Measurements from ENCODE around the gene MYADML2.
"Not testable (repeated sequence)": the region's sequence is repeated elsewhere in the genome, so short reads cannot be mapped to it uniquely, and the experiment has no call there.

MYADML2 gene

DNA sequence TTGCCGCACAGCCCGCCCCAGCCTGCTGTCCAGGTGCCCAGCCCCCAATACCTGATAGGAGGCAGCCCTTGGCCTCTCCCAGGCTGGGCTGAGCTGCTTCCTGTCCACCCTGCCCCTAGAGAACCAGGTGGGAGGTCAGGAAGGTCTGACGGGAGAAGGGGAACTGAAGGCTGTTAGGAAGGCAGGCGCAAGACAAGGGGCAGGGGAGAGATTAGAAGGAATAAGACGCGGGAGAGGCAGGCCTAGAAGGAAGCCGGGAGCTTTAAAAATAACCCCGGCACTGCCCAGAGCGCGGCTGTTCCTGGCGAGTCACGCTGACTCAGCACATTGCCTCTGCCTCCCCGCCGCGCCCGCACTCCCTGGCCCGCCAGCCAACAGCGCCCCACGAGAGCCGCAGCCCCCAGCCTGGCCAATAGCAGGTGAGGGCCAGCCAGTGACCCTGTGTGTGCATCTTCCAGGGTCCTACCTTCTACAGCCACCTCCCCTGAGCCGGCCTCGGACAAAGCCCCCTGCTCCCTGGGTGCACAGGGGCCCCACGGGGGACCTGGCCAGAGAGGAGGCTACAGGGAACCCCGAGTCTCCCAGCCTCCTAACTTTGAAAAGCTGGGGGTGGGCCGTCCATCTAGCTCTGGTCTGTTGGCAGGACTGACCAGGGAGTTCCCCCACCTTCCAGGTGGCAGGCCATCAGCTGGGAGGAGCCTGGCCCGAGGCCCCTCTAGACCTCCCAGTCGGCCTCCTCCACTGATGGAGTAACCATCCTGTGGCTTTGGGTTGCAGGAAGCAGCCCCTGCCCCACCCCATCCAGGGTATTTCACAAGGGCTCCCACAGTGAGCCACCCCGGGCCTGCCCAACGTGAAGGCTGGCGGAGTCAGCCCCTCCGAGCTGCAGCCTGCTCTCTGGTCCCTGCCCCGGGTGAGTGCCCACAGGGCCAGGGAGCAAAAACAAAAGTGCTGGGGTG, 23.5 kb downstream of the MYADML2 start:
- DNase-seq = peak; percentile 56

DNA sequence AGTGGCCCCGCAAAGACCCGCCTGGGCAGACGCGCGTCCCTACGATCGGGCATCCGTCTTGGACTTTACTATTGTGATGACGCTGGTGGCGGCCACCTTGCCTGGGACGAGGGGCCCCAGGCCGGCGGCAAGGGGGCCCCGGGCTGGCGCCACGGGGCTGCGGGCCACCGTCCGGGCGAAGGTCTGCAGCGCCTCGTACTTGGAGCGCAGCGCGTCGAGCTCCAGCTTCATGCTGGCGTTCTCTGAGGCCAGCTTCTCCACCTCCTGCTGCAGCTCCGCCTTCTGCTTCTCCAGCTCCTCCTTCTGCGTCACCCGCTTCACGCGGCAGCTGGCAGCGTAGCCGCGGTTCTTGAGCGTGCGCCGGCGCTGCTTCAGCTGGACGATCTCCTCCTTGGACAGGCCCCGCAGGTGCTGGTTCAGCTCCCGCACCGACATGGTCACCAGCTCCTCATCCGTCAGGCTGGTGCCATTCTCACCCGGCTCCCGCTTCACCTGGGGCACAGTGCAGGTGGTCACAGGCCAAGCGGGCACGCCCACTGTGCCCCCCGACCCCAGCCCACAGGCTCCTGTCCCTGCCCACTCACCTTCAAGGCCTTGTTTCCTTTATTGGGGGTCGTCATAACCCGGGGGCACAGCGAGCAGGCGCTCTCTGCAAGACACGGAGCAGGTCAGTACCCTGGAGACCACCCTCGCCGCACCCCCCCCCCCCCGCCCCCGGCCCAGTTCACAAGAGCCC, 24.3 kb downstream of the MYADML2 start:
- DNase-seq = no peak

DNA sequence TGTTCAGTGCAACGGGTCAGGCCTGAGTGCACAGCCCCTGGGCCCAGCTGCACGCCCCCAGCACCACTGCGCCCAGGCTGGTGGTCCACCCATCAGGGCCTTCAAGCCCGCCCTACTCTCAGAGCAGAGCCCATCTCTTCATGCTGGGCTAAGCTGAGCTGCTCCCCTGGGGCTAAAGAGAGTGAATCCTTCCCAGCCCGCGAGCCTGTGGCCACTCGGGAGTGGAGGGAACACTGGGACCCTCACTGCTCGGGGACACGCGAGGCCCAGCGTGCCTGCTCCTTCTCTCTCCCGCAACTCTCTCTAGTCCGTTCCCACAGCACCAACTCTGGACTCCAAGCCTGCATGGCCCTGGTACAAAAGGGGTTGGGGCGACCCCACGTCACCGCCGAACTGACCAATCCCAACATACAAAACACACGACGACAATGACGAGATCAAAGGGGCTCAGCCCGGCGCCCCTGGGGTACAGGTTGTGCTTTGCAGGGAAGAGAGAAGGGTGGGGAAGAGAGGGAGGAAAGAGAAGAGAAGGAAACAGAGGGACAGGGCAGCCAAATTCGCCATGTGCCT, 25.0 kb downstream of the MYADML2 start:
- no peak for DNase-seq

DNA sequence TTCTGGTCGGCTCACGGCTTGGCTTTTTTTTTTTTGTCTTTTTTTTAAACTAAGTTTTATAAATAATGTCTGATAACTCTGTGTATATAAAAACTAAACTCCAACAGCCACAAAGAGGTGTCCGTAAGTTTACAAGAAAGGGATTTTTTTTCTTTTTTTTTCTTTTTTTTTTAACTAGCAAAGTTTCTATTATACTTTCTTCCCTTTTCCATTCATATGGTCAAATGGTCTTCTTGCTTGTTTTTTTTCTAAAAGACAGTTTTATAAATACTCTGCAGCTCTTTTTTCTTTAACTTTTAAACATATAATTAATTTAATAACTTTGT, 25.5 kb downstream of the MYADML2 start:
- no peak for DNase-seq

DNA sequence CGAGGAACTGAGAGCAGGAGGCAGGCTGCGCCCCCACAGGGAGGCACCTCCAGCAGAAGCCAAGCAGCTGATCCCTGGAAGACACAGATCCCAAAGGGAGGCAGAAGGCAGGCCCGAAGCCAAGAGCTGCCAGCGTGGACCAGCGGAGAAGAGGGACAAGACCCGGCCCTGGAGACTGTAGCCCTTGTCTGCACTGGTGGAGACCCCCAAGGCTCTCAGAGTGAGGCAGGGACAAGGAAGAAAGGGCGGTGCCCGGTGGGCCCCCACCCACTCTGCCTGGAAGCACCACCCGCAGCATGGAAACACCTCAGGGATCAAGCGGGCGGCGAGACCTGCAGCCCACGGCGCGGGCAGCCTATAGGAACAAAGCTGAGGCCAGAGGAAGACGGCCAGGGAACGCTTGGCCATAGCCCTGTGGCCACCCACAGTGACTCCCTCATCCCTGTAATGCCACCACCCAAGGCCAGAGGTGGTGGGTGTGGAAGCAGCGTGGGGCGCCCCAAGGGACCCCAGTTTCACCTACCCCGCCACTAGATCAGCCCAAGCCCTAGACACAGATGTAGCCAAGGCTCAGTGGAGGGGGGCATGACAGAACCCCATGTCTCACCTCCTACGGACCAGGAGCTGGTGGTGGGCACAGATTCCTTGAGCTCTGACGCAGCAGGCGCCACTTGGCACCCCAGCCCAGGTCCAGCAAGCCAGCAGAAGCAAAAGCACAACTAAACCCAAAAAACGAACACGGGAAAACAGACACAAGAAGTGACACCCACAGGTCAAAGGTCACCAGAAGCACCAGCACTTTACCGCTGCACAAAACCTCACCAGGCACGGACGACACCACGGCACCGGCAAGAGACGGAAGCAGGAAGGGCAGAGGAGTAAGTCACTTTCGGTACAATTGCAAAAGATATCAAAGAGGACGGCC, 26.2 kb downstream of the MYADML2 start:
- no peak for DNase-seq

DNA sequence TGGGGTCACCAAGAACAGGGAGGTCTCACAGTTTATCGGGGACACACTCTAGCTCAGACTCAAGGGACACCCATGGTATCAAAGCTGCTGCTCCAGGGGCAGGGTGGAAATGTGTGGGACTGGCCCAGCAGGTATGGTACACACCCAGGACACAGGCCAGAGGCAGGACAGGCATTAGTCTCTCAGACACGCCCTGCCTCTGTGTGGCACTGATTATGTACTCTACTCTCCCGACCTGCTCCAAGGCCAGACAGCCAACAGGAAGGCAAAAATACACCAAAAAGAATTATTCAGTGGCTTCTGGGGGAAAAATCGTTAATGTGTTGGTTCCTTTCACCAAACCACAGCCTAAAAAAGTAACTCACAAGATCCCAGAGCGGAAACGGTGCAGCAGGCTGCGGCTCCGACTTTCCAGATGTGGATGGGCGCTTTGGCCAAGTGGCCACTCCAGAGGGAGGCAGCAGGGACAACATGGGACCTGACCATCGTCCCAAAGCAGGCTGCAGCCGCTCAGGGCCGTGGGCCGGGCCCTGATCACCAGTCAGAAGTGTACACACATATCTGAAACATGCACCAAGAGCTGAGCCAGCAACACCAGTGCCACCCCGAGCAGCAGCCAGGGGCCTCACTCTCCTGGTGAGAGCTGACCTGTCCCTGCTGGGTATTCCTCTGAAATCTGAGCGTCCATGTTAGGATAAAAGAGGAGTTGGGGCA, 28.0 kb downstream of the MYADML2 start:
- no peak for DNase-seq

DNA sequence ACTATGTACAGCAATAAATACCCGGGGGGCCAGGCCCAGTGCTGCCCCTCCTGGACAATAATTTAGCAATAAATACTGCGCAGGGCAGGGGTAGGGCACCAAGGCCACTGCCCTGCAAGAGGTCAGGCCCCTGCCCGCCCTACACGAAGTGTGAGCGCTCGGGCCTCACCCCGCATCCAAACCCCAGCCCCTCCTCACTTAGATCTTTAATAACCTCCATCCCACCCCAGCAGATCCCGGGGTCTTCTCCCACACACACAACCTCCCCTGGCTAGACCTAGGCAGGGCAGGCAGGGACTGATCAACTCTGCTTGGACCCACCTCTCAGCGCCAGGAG, 28.7 kb downstream of the MYADML2 start:
- DNase-seq = not testable (repeated sequence)

DNA sequence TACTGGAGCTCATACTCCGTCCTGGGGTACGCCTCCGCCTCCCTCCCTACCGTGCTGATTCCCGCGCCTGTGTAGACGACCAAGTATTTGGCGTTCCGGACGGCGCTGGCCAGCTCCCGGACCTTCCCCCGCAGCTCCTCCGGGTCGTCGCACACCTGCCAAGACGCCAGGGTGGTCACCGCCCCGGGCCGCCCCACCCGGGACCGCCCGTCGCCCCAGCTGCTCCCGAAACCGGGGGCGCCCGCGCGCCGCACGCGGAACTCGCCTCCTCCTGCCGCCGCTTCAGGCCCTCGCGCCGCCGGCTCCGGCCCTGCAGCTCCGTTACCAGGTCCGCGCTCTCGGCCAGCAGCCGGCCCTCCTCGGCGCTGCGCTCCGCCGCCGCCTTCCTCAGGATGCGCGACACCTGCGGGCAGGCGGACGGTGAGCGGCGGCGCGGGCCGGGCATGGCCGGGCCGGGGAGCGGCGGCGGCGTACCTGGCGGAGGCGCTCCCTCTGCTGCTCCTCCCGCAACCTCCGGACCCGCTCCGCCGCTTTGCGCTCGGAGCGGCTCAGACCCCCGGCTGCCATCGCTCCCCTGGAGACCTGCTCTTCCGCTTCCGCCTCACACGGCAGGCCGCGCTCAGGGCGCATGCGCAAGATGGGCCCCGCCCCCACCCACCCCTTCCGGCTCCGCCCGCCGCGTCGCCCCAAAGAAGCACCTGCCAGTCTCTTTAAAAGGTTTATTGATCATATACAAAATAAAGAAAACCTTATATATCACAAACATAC, 29.3 kb downstream of the MYADML2 start, which contains the start of gene SIRT7:
TSS of gene SIRT7 (minus strand) at position 612 of the 768 bp plus-strand sequence. CDS start at position 567, 45 bp downstream.
- DNase-seq = peak; percentile 55

DNA sequence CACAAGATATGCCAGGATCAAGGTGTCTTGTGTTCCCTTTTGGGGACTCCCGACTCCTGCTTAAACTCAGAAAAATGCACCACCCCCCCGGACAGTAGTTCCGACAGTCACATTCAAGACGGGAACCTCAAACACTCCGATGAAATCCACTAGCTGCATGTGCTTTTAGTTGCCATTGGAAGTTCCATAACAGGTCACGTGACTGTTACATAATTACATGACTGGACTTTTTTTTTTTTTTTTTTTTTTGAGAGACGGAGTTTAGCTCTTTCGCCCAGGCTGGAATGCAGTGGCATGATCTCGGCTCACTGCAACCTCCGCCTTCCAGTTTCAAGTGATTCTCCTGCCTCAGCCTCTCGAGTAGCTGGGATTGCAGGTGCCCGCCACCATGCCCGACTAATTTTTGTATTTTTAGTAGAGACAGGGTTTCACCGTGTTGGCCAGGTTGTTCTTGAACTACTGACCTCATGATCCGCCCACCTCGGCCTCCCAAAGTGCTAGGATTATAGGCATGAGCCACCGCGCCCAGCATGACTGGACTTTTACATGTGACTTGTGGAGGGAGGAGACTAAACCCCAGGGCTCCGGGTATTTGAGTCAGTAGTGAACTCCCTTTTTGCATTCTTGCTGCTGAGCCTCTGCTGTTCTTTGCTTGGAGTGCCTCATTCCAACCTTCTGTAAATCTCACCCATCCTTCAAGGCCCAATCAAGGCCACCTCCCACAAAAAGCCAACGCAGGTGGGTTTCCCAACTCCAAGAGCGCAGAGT, 30.6 kb downstream of the MYADML2 start:
- peak; percentile 4 for DNase-seq

DNA sequence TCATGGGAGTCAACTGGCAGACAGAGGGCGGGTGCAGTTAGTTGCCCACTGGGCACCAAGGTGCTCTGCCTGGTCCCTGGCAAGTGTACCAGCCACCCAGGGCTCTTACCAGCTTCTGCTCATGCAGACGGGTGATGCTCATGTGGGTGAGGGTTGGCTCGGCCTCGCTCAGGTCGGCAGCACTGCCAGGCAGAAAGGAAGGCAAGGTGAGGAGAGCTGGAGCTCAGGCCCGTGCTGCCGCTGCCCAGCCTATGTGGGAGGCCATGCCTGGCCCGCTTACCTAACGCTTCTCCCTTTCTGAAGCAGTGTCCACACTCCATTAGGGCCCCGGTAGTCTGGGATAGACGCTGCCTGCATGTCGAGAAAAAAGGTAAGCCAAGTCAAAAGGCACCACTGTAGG, 31.7 kb downstream of the MYADML2 start:
- DNase-seq = no peak

DNA sequence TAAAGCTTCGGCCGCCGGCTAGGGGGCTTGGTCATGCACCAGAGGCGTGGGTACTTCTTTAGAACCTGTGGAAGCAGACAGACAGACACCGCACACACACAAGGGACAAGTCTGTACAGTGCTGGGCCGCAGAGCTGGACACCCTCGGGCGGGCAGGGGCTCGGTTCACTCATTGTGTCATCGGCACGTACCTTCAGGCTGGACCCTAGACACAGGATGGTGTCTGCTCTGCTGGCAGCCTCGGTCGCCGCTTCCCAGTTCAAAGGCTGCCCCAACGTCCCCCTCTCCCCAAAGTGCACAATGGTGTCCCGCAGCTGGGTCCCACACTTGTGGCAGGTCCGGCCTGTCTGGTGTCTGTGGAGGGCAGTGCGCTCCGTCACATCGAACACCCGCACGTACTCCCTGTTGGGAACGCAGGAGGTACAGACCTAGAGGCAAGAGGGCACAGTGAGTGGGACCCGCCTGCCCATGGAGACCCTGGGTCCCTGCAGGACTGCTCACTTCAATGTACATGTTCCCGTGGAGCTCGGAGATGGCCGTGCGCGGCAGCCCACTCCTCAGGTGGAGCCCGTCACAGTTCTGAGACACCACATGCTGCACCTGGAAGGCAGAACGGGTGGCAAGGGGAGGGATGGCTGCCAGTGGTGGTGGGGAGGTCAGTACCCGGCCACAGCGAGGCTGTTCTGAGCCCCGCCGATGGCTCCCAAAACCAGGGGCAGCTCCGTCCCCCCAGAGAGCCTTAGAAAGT, 32.8 kb downstream of the MYADML2 start:
- no peak for DNase-seq

DNA sequence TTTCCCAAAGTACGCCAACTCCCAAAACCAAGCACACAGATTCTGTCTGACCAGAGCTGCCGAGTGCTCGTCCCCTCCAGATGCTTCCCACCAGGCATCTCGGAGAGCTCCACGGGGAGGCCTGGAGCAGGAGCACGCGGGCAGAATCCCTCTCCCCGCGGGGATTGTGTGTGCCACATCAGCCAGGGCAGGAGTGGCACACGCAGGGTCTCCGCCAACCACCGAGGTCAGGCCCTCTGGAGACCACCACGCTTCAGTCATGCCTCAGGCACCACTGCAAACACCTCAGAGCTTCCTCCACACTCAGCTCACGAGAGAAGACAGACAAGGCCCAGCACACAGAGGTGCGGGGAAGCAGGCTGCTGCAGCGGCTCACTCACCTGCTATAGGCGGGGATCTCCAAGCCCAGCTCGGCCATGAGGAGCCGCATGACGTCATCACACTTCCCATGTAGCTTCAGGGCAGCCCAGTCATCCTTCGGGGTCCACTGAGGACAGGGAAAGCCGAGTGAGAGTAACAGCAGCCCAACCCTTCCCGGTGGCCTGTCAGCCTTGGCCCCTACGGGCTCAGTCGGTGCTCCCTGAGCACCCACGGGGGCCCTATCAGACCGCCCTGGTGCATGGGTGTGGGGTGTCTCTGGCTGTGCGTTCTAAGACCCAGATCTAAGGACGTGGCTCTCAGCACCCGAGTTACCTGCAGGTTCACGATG, 33.5 kb downstream of the MYADML2 start:
- no peak for DNase-seq

DNA sequence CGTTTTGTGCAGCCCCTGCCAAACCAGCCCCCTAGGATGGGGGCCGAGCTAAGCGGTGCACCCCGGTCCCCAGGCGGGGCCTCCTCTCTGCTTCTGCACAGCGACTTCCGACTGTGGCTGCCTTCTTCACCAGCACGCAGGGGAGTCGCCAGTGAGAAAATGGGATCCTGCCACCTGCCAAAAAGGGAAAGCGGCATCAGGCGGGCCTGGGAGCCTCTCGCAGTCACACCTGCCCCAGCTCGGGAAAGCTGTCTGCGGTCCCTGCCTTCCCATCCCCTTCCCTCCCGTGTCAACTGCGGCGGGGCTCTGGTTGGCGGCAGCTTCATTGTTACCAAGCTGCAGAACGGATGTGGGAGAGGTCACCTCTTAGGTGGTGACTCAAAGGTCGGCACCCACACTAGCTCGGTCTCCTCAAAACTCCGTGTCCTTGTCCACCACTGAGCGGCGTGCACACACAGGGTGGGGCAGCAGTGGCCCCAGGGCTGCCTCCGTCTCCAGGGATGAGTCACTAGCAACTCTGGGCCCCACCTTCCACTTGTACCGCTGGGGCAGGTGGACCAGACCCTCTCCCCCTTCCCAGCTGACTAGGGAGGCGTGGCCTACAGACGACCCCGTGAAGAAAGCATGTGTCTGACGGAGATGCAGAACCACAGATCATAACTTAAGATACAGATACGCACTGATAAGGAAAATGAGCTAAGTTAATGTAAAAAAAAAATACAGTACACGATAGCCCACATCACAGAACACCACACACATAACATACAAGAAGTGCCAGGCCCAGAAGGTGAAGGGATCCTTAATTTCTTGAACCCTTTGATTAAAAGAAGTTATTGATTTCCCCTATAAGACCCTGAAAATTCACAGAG, 34.4 kb downstream of the MYADML2 start:
- no peak for DNase-seq

DNA sequence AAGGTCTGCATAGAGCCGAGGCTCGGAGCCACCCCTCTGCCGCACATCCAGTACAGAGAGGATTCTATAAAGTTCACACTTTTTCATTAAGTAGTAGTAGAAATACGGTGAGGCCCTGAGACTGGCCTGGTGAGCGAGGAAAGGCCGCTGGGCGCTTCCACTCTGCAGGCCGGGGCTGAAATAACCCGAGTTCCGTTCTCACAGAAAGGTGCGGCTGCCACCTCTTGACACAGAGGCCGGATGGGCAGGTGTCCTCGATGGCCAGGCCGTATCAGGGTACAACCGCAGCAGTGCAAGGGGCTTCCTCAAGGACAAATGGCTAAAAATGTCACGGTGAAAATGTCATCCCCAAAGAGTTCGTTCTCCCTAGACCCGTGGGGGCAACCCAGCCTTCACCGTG, 35.1 kb downstream of the MYADML2 start:
- no peak for DNase-seq

DNA sequence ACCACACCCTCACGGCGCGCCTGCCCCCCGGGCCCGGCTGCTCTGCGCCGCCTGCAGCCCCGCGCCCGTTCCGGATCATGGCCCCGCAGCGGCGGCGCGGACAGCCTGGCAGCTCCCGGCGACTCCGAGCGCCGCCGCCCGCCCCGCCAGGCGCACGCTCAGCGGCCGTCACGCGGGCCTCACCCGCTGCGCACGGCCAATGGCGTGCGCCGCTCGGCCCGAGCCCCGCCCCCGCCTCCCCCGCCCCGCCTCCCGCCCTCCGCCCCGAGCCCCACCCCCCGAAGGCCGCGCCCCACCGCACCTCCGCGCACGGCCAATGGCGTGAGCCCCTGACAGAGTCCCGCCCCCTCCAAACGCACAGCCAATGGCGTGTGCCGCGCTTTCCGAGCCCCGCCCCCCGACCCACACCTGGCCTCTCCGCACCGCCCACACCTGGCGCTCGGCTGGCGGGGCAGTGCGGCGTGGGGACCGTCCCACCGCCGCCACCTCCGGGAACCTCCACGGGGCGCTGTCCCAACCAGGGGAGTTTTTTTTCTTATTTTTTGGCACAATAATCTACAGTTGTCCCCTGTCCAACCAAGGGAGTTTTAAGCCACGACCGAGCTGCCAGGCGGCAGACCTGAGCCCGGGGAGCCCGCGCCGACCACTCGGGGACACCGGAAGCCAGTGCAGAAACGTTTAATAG, 35.6 kb downstream of the MYADML2 start, which contains the start of gene PCYT2:
TSS of gene PCYT2 (minus strand) at position 123 of the 685 bp plus-strand sequence. CDS start at position 79, 44 bp downstream.
- peak; percentile 48 for DNase-seq

DNA sequence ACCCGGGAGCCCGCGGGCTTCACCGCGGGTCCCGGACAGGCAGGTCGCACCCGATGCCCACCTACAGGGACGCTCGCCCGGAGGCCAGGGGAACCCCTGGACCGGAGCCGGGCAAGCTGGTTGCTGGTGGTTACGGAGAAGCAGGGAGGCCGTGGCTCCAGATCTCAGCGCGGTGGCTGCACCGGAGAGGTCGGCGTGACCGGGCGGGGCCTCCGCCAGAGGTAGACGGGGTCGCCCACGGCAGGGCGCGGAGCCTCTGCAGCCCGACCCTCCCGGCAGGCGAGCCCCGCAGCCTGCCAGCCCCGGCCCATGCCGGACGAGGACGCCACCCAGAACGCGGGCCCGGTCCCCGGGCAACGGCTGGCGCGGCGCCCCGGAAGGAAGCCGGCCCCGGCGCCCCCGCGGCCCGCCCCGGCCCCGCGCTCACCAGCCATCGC, 36.2 kb downstream of the MYADML2 start:
- DNase-seq = no peak
